ENCODE measurements around the gene EML6. TPM values are rescaled to one million over a fixed set of nuclear protein-coding genes. Genes with fewer than 3 reads are reported as not detected.
"Not testable (repeated sequence)": the region's sequence is repeated elsewhere in the genome, so short reads cannot be mapped to it uniquely, and the experiment has no call there.

The EML6 gene
- total RNA-seq, 1 donor from 2014 or later, result 1.1 TPM

DNA sequence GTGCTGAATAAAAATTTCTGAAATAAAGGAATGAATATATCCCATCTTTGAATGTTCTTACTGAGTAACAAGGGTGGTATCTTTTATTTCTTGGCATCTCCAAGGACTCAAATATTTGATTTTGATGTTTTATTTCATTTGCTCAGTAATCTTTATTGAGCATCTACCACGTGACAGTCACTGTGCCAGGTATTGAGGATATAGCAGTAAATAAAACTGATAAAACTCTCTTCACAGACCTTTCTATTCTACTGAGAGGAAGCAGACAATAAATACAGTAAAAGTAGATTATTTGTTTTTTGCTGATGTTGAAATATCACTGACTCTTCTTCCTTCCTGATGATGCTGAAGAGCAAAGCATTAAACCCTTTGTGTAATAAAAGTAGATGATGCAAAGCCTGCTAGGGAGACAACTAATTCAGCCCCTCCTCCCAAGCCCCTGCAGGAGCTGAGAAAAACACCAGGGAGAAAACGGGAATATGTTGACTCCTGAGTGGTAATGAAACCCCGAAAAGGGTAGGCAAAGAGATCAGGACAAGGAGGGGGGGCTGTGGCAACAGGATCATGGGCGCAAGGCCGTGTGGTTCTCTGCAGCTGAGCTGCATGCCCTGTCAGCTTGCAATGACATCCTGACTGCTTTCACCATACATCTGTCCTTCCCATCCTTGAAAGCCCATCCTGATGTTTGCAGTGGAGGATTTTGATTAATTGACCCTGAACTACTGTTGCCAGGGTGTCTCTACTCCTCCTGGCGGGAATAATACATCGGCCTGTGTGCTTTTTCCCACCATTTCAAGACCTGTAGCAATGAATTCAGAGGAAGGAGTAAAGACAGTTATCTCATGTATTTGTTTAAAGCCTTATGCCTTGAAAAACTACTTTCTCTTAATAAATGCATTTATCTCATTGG is 117.4 kb downstream of the EML6 start:
- Mint-ChIP-seq H3K4me1 (ENCODE audit: unreplicated experiment) (no peaks in the 10 kb centered on the region), H3K4me3 (ENCODE audit: unreplicated experiment) (no peak overlapping the region), H3K27me3 (ENCODE audit: unreplicated experiment) (peaks cover 5% of the 10 kb centered on the region), H3K9me3 (ENCODE audit: unreplicated experiment) (no peaks in the 10 kb centered on the region), H3K36me3 (ENCODE audit: unreplicated experiment) (no peaks in the 10 kb centered on the region), H3K27ac (ENCODE audit: unreplicated experiment) (no peak overlapping the region)
- no peak for DNase-seq (ENCODE audit: extremely low spot score, unreplicated experiment)
- TF ChIP-seq CTCF (IDR thresholded peaks at IDR 0.05), result no peak

- H3K4me3 Mint-ChIP-seq (ENCODE audit: unreplicated experiment); H3K4me1 Mint-ChIP-seq (ENCODE audit: unreplicated experiment); H3K27ac Mint-ChIP-seq (ENCODE audit: unreplicated experiment); H3K36me3 Mint-ChIP-seq (ENCODE audit: unreplicated experiment); H3K27me3 Mint-ChIP-seq (ENCODE audit: unreplicated experiment); H3K9me3 Mint-ChIP-seq (ENCODE audit: unreplicated experiment); DNase-seq (ENCODE audit: extremely low spot score, unreplicated experiment): not testable (repeated sequence)
Measured at GRCh38 chr2:54841500-54841899, 118.0 kb downstream of the EML6 start.

DNA sequence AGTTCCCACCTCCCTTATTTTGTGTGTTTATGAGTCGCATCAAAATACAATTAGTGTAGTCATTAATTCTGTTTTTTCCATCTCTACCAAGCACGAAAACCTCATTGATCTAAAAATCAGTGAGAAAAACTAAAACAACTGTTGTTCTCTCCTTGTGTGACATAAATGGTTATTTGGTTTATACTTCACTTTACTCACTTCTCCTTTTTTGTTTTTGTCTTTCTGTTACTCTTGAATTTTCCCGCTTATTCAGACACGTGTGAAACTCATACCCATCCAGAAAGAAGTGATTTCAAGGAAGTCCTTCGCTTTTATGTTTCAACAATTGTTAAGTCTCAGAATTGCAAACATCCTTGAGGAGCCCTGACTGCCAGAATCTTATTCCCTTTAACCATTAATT is 121.6 kb downstream of the EML6 start:
- H3K4me3 Mint-ChIP-seq (ENCODE audit: unreplicated experiment), result no peak overlapping the region
- no peaks in the 10 kb centered on the region for H3K36me3 Mint-ChIP-seq (ENCODE audit: unreplicated experiment)
- no peaks in the 10 kb centered on the region for H3K9me3 Mint-ChIP-seq (ENCODE audit: unreplicated experiment)
- no peak for TF ChIP-seq CTCF (IDR thresholded peaks at IDR 0.05)
- no peak for DNase-seq (ENCODE audit: extremely low spot score, unreplicated experiment)
- H3K27me3 Mint-ChIP-seq (ENCODE audit: unreplicated experiment), result peaks cover 5% of the 10 kb centered on the region
- H3K4me1 Mint-ChIP-seq (ENCODE audit: unreplicated experiment), result no peaks in the 10 kb centered on the region
- H3K27ac Mint-ChIP-seq (ENCODE audit: unreplicated experiment), result no peak overlapping the region

GRCh38 chr2:54845514-54845913 is 122.1 kb downstream of the EML6 start:
- Mint-ChIP-seq H3K4me1 (ENCODE audit: unreplicated experiment) (no peaks in the 10 kb centered on the region), H3K27ac (ENCODE audit: unreplicated experiment) (no peak overlapping the region)

GRCh38 chr2:54850171-54851122 is 127.0 kb downstream of the EML6 start:
- Mint-ChIP-seq H3K9me3 (ENCODE audit: unreplicated experiment) (no peaks in the 10 kb centered on the region), H3K27me3 (ENCODE audit: unreplicated experiment) (peaks cover 6% of the 10 kb centered on the region), H3K4me1 (ENCODE audit: unreplicated experiment) (no peaks in the 10 kb centered on the region), H3K4me3 (ENCODE audit: unreplicated experiment) (no peak overlapping the region), H3K36me3 (ENCODE audit: unreplicated experiment) (no peaks in the 10 kb centered on the region), H3K27ac (ENCODE audit: unreplicated experiment) (no peak overlapping the region)
- DNase-seq (ENCODE audit: extremely low spot score, unreplicated experiment), result no peak
- no peak for TF ChIP-seq CTCF (IDR thresholded peaks at IDR 0.05)

More at GRCh38 chr2:54845514-54845913, 122.1 kb downstream of the EML6 start:
- no peaks in the 10 kb centered on the region for H3K9me3 Mint-ChIP-seq (ENCODE audit: unreplicated experiment)
- no peak overlapping the region for H3K4me3 Mint-ChIP-seq (ENCODE audit: unreplicated experiment)
- H3K27me3 Mint-ChIP-seq (ENCODE audit: unreplicated experiment), result peaks cover 5% of the 10 kb centered on the region
- no peak for TF ChIP-seq CTCF (IDR thresholded peaks at IDR 0.05)
- H3K36me3 Mint-ChIP-seq (ENCODE audit: unreplicated experiment), result no peaks in the 10 kb centered on the region
- DNase-seq (ENCODE audit: extremely low spot score, unreplicated experiment), result no peak
